ENCODE data around the gene BYSL.

BYSL gene

GRCh38 chr6:41976794-41977484, 55.6 kb downstream of the BYSL start:
- DNase-seq: peak; percentile 59

All from stimulated activated CD4-positive, alpha-beta T cell treated with anti-CD3 and anti-CD28 coated beads, Interleukin-1b, Interleukin-23, amount 100 ng/mL, for 48 hours (primary cell).